ENCODE data around the gene TTC12.

- TF ChIP-seq CTCF (IDR thresholded peaks at IDR 0.05) (no peak), USF2 (CRISPR knock-in tag; IDR thresholded peaks at IDR 0.05) (peak; percentile 54), NR2C2 (CRISPR knock-in tag; IDR thresholded peaks at IDR 0.05) (no peak), ETV6 (CRISPR knock-in tag; IDR thresholded peaks at IDR 0.05) (no peak), CREB1 (CRISPR knock-in tag; IDR thresholded peaks at IDR 0.05) (no peak), IRF1 (CRISPR knock-in tag; IDR thresholded peaks at IDR 0.05) (no peak), KAT7 (CRISPR knock-in tag; IDR thresholded peaks at IDR 0.05; ENCODE audit: borderline replicate concordance) (no peak), ZNF121 (CRISPR knock-in tag; IDR thresholded peaks at IDR 0.05) (no peak), FOXK1 (CRISPR knock-in tag; IDR thresholded peaks at IDR 0.05) (no peak), GABPB1 (CRISPR knock-in tag; IDR thresholded peaks at IDR 0.05) (no peak)
- TF ChIP-seq, protein P1, sequence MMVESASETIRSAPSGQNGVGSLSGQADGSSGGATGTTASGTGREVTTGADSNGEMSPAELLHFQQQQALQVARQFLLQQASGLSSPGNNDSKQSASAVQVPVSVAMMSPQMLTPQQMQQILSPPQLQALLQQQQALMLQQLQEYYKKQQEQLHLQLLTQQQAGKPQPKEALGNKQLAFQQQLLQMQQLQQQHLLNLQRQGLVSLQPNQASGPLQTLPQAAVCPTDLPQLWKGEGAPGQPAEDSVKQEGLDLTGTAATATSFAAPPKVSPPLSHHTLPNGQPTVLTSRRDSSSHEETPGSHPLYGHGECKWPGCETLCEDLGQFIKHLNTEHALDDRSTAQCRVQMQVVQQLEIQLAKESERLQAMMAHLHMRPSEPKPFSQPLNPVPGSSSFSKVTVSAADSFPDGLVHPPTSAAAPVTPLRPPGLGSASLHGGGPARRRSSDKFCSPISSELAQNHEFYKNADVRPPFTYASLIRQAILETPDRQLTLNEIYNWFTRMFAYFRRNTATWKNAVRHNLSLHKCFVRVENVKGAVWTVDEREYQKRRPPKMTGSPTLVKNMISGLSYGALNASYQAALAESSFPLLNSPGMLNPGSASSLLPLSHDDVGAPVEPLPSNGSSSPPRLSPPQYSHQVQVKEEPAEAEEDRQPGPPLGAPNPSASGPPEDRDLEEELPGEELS (CRISPR knock-in tag; IDR thresholded peaks at IDR 0.05): no peak
- TF ChIP-seq, protein P2, sequence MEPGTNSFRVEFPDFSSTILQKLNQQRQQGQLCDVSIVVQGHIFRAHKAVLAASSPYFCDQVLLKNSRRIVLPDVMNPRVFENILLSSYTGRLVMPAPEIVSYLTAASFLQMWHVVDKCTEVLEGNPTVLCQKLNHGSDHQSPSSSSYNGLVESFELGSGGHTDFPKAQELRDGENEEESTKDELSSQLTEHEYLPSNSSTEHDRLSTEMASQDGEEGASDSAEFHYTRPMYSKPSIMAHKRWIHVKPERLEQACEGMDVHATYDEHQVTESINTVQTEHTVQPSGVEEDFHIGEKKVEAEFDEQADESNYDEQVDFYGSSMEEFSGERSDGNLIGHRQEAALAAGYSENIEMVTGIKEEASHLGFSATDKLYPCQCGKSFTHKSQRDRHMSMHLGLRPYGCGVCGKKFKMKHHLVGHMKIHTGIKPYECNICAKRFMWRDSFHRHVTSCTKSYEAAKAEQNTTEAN (CRISPR knock-in tag; IDR thresholded peaks at IDR 0.05): no peak
These were observed 63.5 kb downstream of the TTC12 start for GRCh38 chr11:113377681-113378412.
